HG02588 (cell line): ENCODE data around the gene PUS10.
"Not testable (repeated sequence)": the region's sequence is repeated elsewhere in the genome, so short reads cannot be mapped to it uniquely, and the experiment has no call there.

Experiments
- ATAC-seq: cut with Tn5 transposase; IDR thresholded peaks from one replicate; pipeline ENCODE4 v1.9.1; 2021; ENCODE audit warnings: mild to moderate bottlenecking, moderate library complexity; ENCODE audit not compliant: unreplicated experiment

The PUS10 gene

GRCh38 chr2:61012303-61012702 is 5.8 kb downstream of the PUS10 start:
- ATAC-seq: not testable (repeated sequence)

DNA sequence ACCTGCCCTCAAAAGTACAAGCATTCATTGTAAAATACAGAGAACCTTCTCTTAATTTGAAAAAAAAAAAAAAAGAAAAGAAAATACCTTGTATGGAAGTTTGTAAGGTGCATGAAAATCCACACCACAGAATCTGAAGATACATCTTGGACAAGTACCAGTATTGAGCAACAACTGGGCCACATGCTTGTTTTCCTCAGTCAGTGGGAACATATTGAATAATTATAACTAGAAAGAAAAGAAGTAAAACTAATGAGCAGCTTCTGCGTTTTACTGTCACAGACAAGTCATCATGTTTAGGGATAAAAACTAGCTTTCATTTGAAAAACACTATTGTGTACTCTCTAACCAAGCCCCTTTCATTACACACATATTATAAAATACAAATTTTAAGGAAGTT is 6.4 kb downstream of the PUS10 start:
- no peak for ATAC-seq

DNA sequence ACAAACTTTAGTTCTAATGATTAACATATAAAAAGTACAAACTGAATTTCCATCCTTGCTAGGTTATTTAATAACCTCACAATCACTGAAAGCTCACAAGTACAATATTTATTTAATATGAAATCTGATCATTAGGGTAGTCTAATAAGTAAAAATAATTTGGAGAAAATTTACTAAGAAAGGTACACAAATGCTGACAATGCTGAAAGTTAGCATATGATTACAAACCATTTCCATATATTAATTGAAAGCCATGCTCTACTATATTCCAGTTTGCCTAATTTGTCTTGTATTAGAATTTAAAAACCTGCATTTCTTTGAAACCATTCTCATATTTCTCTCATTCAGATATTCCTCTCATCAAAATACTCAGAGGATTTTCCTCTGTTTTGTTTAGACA is 8.7 kb downstream of the PUS10 start:
- no peak for ATAC-seq

DNA sequence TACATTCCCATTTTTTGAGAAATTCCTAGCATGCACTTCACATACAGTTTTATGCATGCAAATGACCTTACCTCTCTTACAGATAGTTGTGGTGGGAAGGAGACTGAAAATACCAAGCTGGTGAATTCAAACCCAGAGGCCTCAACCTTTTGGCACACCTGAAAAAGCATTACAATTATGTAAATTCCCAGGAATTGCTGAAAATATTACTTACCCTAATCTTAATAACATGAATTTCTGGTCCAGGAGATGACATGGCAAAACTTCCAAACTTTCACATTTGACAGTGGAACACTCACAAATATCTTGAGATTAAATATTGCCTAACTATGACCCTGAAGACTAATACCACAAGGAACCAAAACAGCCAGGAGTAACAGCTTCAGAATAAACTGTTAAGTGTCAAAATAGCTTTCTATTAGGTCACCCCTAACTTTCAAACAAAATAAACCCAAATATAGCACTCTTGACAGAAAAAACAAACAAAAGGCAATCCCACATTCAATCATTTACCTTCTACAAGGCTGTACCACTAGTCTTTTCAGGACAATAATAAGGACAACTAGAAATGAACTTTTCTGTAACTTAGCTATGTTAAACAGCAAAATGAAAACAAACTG is 11.5 kb downstream of the PUS10 start:
- ATAC-seq: no peak

DNA sequence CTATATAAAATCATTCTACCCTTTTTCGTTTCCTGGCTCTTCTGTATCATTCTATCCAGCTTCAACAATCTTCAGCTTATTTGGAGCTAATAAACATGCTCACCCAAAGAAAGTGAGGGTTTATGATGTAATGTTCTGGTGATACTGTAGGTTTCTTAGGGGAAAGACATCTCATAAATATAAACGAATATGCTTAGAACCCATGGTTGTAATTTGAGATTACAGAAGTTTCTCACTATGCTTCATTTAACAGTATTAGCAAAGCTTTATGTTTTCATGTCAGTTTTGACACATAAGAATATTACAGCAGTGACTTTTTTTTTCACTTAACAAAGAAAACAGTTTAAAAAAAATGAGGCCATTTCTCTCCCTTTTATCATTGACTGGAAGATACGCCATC is 12.3 kb downstream of the PUS10 start:
- no peak for ATAC-seq

GRCh38 chr2:60998628-60999545 is 19.2 kb downstream of the PUS10 start:
- no peak for ATAC-seq

GRCh38 chr2:60994131-60994530 is 23.9 kb downstream of the PUS10 start:
- no peak for ATAC-seq

- peak; percentile 99 for ATAC-seq
Observed at GRCh38 chr2:60992985-60993392, 25.1 kb downstream of the PUS10 start.

DNA sequence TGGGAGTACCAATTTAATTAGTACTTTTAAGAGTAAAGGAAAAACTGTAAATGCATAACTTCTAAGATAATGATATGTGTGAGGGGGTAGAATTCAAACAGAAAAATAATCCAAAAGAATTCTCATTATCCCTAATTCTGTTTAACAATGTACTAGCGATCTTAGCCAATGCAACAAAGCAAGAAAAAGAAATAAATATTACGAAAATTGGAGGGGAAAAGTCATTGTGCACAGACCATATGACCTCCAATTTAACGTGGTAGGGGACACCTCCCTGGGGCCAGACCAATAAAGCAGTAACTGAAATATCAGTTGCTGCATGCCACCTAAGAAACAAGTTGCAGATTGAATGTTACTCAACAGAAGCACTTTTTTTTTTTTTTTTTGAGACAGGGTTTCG is 26.4 kb downstream of the PUS10 start:
- no peak for ATAC-seq

GRCh38 chr2:60989259-60989658 is 28.8 kb downstream of the PUS10 start:
- ATAC-seq: no peak

GRCh38 chr2:60987656-60988055 is 30.4 kb downstream of the PUS10 start:
- not testable (repeated sequence) for ATAC-seq

- no peak for ATAC-seq
Observed at GRCh38 chr2:60987041-60987440, 31.0 kb downstream of the PUS10 start.

- no peak for ATAC-seq
Observed at GRCh38 chr2:60984720-60985119, 33.3 kb downstream of the PUS10 start.

GRCh38 chr2:60982066-60982465 is 36.0 kb downstream of the PUS10 start:
- ATAC-seq: not testable (repeated sequence)

- ATAC-seq: no peak
Observed at GRCh38 chr2:60980071-60980815, 37.8 kb downstream of the PUS10 start.

DNA sequence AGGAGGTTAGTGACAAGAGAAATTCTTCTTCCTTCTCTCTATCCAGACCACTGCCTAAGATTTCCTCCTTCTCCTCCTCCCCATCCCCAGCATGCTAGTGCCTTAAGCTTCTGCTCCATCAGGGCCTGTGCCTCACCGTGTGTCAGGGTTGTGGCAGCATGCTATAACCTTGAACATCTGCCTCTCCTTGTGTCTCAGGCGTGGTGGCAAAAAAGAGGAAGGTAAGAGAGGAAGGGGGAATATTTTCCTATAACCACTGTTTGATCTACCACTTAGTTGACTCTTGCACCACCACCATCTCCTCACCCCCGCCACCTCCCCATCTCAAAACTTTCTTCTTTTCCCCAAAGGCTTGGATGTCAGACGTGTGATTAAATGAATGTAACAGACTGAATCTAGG is 38.8 kb downstream of the PUS10 start:
- no peak for ATAC-seq

DNA sequence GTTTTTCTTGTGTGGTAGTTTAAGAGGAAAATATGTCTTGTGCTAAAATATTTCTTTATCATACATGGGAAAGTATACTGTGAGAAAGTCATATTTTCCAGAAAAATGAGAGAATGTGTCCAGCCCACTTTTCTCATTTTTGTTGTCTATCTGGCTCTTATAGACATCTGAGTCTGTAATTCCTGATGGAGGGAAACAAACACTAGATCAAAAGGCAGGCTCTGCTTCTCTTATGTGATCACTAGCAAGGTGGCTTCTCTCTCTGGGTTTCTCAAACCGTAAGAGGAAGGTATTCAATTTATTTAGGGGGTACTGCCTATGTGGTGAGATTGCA is 40.5 kb downstream of the PUS10 start:
- ATAC-seq: no peak

DNA sequence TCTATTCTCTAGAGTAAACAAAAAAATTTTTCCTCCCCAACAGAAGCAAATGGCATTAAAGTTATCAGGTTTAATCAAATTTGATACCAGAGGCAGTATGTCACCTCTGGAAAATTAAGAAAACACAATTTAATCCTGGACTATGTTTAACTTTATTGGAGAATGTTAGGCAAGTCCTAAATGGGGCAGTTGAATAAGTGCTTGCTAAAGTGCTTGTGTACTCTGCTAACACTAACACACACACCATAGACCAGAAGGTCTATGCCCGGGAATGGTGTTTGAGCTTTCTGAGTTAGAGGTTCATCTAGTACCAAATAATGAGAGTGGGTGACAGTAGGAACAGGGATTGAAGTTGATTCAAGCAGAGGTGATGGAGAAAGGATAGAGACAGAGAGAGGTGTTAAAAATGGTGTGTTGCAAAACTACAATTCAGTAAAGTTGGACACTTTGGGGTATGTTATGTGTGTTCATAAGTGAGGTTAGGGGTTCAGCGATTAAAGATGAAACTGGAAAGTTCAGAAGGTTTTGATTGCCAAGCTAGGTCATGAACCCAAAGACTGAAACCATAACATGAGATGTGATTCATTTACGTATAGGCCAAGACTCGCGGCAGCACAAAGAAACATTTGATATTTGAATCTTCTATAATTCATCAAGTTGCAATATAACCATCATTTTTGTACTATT is 41.0 kb downstream of the PUS10 start:
- peak; percentile 47 for ATAC-seq

DNA sequence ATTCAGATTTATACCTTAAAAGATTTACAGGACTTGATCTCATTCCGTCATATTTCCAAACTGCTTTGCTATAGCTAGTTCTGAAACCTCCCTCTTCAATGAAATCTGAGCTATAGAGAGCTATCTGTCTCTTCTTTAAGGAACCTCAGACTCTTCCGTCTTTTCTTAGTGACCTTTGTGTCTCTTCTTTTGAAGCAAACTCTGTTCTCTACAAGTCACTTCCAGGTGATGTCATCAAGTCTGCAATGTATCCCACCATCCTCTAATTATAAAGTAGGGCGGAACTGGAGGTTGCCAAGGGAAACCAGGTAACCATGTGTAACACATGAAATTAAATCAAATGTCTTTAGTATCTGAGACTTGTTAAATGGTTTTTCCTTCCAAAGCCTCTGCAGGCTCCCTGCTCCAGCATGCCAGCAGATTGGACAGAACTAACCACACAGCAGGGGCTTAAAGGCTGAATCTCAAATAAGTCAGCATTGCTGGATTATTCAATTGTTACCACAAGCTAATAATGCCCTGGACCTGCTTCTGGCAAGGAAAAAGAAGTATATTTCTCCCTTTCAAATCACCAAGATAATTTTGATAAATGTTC is 41.7 kb downstream of the PUS10 start:
- ATAC-seq: no peak

GRCh38 chr2:60974652-60975051 is 43.4 kb downstream of the PUS10 start:
- no peak for ATAC-seq

DNA sequence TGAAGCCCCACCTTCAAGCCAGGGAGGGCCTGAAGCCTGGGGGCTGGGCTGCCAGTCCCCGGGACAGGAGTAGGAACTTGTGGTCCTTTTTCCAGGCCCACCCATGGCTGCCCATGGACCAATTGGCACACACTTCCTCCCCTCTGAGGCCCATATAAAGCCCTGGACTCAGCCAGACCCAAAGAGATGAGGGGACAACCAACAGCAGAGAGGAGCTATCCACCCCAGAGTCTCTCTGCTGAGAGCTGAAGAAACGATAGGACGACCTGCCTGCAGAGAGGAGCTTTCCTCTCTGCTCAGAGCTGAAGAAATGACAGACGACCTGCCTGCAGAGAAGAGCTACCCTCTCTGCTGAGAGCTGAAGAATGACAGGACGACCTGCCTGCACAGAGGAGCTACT is 44.4 kb downstream of the PUS10 start:
- no peak for ATAC-seq
